ENCODE measurements around the gene PLA2G2A.
"Not testable (repeated sequence)": the region's sequence is repeated elsewhere in the genome, so short reads cannot be mapped to it uniquely, and the experiment has no call there.

PLA2G2A gene

DNA sequence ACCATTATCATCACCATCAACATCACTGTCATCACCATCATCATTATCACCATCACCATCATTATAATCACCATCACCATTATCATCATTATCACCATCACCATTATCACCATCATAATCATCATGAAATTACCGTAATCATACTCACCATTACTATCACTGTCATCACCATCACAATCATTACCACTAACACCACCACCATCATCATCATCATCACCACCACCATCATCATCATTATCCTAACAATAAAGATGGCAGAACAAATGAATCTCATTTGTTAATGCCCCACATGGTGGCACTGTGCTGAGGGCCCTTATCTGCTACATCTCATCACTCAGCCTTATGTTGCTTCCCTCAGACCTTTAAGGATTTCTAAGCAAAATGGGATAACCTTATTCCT lies 46.6 kb downstream of the PLA2G2A start:
- DNase-seq (ENCODE audit: low read depth in 3 of 3, low spot score in 1 of 3), result no peak

DNA sequence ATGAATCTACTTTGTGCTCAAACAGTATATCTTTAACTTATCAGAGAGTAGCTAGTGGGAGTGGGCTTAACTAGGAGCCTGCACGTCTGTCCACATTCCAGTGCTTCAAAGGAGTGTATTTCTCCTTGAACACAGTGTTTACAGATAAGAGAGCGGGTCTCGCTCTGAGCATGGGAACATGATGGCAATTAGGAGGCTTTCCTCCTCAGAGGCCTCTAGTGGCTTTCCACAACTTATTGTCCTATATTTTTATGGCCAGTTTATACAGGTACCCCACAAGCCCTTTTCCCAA lies 52.3 kb downstream of the PLA2G2A start:
- not testable (repeated sequence) for DNase-seq (ENCODE audit: low read depth in 3 of 3, low spot score in 1 of 3)

DNA sequence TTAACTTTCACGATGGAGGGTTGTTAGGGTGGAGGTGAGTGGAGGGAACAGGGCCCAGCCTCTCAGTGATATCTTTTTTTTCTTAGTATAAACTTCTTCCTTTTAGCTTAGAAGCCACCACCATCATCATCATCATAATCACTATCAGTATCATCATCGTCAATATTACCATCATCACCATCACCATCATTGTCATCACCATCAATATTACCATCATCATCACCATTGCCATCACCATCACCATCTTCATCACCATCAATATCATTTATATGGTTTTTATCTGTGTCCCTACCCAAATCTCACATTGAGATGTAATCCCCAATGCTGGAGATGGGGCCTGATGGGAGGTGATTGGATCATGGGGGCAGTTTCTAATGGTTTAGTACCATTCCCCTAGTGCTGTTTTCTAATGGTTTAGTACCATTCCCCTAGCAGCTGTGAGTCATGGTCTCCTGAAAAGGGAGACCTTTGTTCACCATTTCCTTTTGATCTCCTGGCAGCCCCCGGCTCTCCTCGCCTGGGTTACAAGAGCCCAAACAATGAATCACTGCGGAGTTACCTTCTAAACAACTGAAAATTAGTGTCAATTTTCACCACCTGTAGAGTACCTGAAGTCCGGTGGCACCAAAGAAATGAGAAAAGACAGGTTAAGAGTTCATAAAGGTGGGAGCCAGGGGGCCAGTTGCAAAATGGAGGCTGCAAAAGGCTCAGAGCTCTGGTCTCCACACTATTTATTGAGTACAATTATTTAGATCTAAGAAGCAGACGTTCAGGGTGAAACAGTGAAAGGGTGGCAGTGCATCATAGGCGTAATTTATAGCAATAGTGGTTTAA lies 52.9 kb downstream of the PLA2G2A start:
- DNase-seq (ENCODE audit: low read depth in 3 of 3, low spot score in 1 of 3), result no peak

Measured in stimulated activated CD4-positive, alpha-beta T cell treated with anti-CD3 and anti-CD28 coated beads, TNF-alpha, amount 100 ng/mL, for 1 hour (primary cell).